Prostate gland (tissue), 2 donors: ENCODE results near the gene RHCE.
"Not testable (repeated sequence)": the region's sequence is repeated elsewhere in the genome, so short reads cannot be mapped to it uniquely, and the experiment has no call there.

Source experiments
- POLR2A ChIP-seq: fragments of 450-650 bp; IDR thresholded peaks from one replicate; pipeline ENCODE4 v1.6.1; 2016; ENCODE audit warnings: antibody characterized with exemption, mild to moderate bottlenecking
- POLR2AphosphoS5 ChIP-seq: sonication (generic); formaldehyde crosslinking; IDR thresholded peaks from one replicate; pipeline ENCODE4 v1.6.1; 2017; ENCODE audit warnings: antibody characterized with exemption
- TF ChIP-seq, protein P1 (sequence below), 4 experiments: fragments of 200-600 bp in 2 of 4; fragments of 450-650 bp in 2 of 4; sonication (generic) in 2 of 4; IDR thresholded peaks; 1 replicate in 3 of 4; 2 replicates in 1 of 4; pipeline ENCODE4 v1.5.1; 2016 to 2019; ENCODE audit warnings: antibody characterized with exemption in 4 of 4, mild to moderate bottlenecking in 2 of 4, moderate library complexity in 2 of 4

- TF ChIP-seq, protein P1, sequence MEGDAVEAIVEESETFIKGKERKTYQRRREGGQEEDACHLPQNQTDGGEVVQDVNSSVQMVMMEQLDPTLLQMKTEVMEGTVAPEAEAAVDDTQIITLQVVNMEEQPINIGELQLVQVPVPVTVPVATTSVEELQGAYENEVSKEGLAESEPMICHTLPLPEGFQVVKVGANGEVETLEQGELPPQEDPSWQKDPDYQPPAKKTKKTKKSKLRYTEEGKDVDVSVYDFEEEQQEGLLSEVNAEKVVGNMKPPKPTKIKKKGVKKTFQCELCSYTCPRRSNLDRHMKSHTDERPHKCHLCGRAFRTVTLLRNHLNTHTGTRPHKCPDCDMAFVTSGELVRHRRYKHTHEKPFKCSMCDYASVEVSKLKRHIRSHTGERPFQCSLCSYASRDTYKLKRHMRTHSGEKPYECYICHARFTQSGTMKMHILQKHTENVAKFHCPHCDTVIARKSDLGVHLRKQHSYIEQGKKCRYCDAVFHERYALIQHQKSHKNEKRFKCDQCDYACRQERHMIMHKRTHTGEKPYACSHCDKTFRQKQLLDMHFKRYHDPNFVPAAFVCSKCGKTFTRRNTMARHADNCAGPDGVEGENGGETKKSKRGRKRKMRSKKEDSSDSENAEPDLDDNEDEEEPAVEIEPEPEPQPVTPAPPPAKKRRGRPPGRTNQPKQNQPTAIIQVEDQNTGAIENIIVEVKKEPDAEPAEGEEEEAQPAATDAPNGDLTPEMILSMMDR (IDR thresholded peaks at IDR 0.05) = not testable (repeated sequence)
- not testable (repeated sequence) for TF ChIP-seq POLR2A, POLR2AphosphoS5
These were observed 91.8 kb downstream of the RHCE start for GRCh38 chr1:25328791-25329185.
